HEK293T (cell line): ENCODE data around the gene NEMF.
"Not testable (repeated sequence)": the region's sequence is repeated elsewhere in the genome, so short reads cannot be mapped to it uniquely, and the experiment has no call there.

Experiments
- CTCF ChIA-PET: fragments of 350-600 bp; formaldehyde crosslinking; extraction: SDS; loops from one replicate; lab custom pipeline; 2021; ENCODE audit warnings: antibody characterized with exemption, inconsistent platforms; lab: Yijun Ruan, JAX
- POLR2A ChIA-PET: fragments of 350-600 bp; formaldehyde crosslinking; extraction: SDS; loops from one replicate; lab custom pipeline; 2020; ENCODE audit warnings: antibody characterized with exemption, inconsistent platforms; lab: Yijun Ruan, JAX
- DNase-seq: peaks from one replicate; pipeline ENCODE4 v3.0.0; 2012; ENCODE audit warnings: mixed read lengths; ENCODE audit errors: extremely low spot score
- ARNT ChIP-seq: fragments of 450-650 bp; IDR thresholded peaks from 2 replicates; pipeline ENCODE4 v1.6.1; 2017; ENCODE audit warnings: mild to moderate bottlenecking
- BHLHE40 ChIP-seq: fragments of 450-650 bp; IDR thresholded peaks from 2 replicates; pipeline ENCODE4 v1.6.1; 2016; ENCODE audit warnings: mild to moderate bottlenecking, moderate library complexity, borderline replicate concordance
- CTBP1 ChIP-seq: fragments of 450-650 bp; IDR thresholded peaks from 2 replicates; pipeline ENCODE4 v1.6.1; 2016; ENCODE audit warnings: borderline replicate concordance
- ELF4 ChIP-seq: fragments of 450-650 bp; IDR thresholded peaks from 2 replicates; pipeline ENCODE4 v1.6.1; 2017; ENCODE audit warnings: antibody characterized with exemption
- FOXA1 ChIP-seq: fragments of 450-650 bp; IDR thresholded peaks from 2 replicates; pipeline ENCODE4 v1.6.1; 2016; ENCODE audit warnings: mild to moderate bottlenecking
- FOXK2 ChIP-seq: fragments of 450-650 bp; IDR thresholded peaks from 2 replicates; pipeline ENCODE4 v1.6.1; 2016; ENCODE audit warnings: mild to moderate bottlenecking
- FOXM1 ChIP-seq: fragments of 450-650 bp; IDR thresholded peaks from 2 replicates; pipeline ENCODE4 v1.6.1; 2017; ENCODE audit warnings: mild to moderate bottlenecking, borderline replicate concordance
- HDGF ChIP-seq: fragments of 450-650 bp; IDR thresholded peaks from 2 replicates; pipeline ENCODE4 v1.6.1; 2017; ENCODE audit warnings: antibody characterized with exemption, borderline replicate concordance
- L3MBTL2 ChIP-seq: fragments of 450-650 bp; conservative IDR thresholded peaks from 2 replicates; pipeline ENCODE4 v1.6.1; 2016; ENCODE audit warnings: mild to moderate bottlenecking
- LEF1 ChIP-seq: fragments of 450-650 bp; IDR thresholded peaks from 2 replicates; pipeline ENCODE4 v1.6.1; 2017; ENCODE audit warnings: mild to moderate bottlenecking, borderline replicate concordance
- NFRKB ChIP-seq: fragments of 450-650 bp; IDR thresholded peaks from 2 replicates; pipeline ENCODE4 v1.6.1; 2016; ENCODE audit warnings: mild to moderate bottlenecking, moderate library complexity
- SP1 ChIP-seq: fragments of 450-650 bp; IDR thresholded peaks from 2 replicates; pipeline ENCODE4 v1.6.1; 2017
- SUZ12 ChIP-seq: fragments of 450-650 bp; IDR thresholded peaks from 2 replicates; pipeline ENCODE4 v1.6.1; 2016; ENCODE audit warnings: mild to moderate bottlenecking
- TARDBP ChIP-seq: fragments of 450-650 bp; IDR thresholded peaks from 2 replicates; pipeline ENCODE4 v1.6.1; 2016
- ZNF384 ChIP-seq: fragments of 450-650 bp; IDR thresholded peaks from 2 replicates; pipeline ENCODE4 v1.6.1; 2016
- TF ChIP-seq, protein P1 (sequence below): fragments of 450-650 bp; IDR thresholded peaks from 2 replicates; pipeline ENCODE4 v1.6.1; 2016

Gene NEMF

GRCh38 chr14:49796025-49796424 is 56.6 kb downstream of the NEMF start:
- TF ChIP-seq FOXM1 (no peak), L3MBTL2 (no peak), ELF4 (no peak), TARDBP (no peak)
- DNase-seq: no peak
- CTCF ChIA-PET: no interaction called here
- POLR2A ChIA-PET: no interaction called here

GRCh38 chr14:49792618-49793017 is 60.0 kb downstream of the NEMF start:
- no peak for DNase-seq
- ChIA-PET POLR2A (no interaction called here), CTCF (no interaction called here)
- TF ChIP-seq ARNT (no peak), FOXK2 (no peak), L3MBTL2 (no peak), FOXA1 (no peak), BHLHE40 (no peak), NFRKB (no peak), TARDBP (no peak)
- TF ChIP-seq, protein P1, sequence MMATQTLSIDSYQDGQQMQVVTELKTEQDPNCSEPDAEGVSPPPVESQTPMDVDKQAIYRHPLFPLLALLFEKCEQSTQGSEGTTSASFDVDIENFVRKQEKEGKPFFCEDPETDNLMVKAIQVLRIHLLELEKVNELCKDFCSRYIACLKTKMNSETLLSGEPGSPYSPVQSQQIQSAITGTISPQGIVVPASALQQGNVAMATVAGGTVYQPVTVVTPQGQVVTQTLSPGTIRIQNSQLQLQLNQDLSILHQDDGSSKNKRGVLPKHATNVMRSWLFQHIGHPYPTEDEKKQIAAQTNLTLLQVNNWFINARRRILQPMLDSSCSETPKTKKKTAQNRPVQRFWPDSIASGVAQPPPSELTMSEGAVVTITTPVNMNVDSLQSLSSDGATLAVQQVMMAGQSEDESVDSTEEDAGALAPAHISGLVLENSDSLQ: no peak

DNA sequence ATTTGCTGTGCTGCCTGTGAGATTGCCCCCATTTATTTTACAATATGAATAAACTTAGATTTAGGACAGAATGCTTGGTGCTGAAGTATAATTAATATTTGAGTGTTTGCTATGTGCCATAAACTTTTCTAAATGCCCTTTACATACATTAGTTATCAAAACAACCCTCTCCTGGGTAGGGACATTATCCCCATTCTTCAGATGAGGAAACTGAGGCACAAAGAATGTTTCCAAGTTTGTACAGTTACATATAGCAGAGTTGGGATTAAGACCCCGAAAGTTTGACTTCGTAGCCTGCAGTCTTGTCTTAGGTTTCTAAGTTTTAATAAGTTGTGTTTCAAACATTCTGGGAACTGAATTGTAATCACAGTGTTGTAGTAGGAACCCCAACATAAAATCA is 66.3 kb downstream of the NEMF start:
- DNase-seq: no peak
- POLR2A ChIA-PET: no interaction called here
- TF ChIP-seq HDGF (no peak), L3MBTL2 (no peak)
- TF ChIP-seq, protein P1: no peak
- CTCF ChIA-PET: no interaction called here

DNA sequence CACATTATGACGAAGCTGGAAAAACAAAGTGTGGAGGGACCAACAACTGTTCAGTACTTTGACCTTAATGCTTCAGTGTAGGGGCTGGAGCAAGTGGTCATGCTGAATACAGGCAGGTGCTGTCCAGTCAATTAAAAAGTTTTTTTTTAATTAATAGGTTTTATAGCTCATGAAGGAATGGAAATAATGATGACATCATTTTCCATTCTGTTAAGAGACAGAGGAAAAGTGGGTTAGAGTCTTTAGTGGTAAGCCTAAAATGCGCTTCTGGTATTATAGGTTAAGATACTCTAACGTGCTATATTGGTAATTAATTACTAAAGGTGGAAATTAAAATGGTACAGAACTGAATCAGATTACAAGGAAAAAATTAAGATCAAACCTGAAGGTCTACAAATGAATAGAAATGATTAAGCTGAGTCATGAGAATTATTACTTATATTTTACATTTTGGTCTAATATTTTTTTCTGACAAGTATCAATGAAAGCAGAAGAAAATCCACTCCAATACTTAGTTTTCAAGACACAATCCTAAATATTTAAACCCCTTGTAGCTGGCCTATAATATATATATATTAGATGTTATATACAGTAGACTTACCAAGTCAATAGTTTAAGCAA is 69.1 kb downstream of the NEMF start:
- ChIA-PET CTCF (interaction anchor here (0.6 kb wide), 1 partner anchor 32 kb away, joined by 3 read pairs; no protein-coding TSS in a partner anchor), POLR2A (no interaction called here)

DNA sequence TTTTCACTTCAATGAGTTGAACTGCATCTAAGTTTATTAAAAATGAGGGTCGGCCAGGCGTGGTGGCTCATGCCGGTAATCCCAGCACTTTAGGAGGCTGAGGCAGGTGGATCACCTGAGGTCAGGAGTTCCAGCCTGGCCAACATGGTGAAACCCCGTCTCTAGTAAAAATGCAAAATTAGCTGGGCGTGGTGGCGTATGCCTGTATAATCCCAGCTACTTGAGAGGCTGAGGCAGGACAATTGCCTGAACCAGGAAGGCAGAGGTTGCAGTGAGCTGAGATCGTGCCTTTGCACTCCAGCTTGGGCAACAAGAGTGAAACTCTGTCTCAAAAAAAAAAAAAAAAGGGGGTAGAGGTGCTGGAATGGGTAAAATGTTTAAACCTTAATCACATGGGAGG is 71.5 kb downstream of the NEMF start:
- POLR2A ChIA-PET: interaction anchor here (1.0 to 2.3 kb wide), 4 partner anchors 10 to 147 kb away, joined by 3 to 9 read pairs (median 4); partner anchors contain the start of gene KLHDC2
- DNase-seq, CTCF ChIA-PET: not testable (repeated sequence)

More for the DNA sequence above, 69.1 kb downstream of the NEMF start:
- TF ChIP-seq ZNF384: no peak
- TF ChIP-seq FOXA1: no peak
- TF ChIP-seq, protein P1: no peak
- no peak for DNase-seq

DNA sequence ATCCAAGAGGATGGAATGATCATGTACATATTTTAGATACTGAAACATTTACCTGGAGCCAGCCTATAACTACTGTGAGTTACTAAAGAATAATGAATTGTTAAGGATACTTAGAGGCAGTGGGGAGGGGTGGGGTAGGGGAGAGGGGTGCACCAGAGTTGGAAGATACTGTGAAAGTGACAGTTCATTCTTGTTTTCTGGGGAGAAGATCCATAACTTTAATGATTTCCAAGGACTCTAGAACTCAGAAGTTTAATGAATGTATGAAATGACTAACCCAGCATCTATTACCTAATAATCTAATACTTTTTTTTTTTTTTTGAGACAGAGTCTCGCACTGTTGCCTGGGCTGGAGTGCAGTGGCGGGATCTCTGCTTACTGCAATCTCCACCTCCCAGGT is 74.2 kb downstream of the NEMF start:
- ChIA-PET CTCF (no interaction called here), POLR2A (no interaction called here)
- DNase-seq: no peak
- TF ChIP-seq L3MBTL2: no peak
- TF ChIP-seq, protein P1: no peak
- TF ChIP-seq SP1: no peak
- TF ChIP-seq NFRKB: no peak
- TF ChIP-seq ZNF384: no peak
- no peak for TF ChIP-seq SUZ12
- TF ChIP-seq CTBP1: no peak
- TF ChIP-seq HDGF: no peak
- no peak for TF ChIP-seq TARDBP

DNA sequence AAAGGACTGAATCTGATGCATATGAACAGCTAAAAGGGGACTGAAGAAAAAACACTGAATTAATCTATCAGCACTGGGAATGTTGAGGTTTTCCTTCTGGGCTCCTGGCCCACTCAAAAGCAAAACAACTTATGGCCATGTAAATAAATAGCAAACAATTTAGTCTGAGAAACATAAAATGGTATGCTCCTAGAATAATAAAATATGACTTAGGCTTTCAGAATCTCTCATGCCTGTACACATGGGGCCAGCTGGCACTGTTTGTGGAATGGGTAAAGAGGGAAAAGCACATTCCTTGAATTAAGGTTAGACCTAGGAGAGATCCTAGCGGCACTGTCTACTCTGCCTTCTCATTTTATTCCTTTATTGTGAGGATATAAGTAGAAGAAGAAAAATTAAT is 78.5 kb downstream of the NEMF start:
- TF ChIP-seq ELF4 (no peak), LEF1 (no peak), ARNT (no peak), TARDBP (no peak), L3MBTL2 (no peak), FOXA1 (no peak), SP1 (no peak), FOXM1 (no peak), BHLHE40 (no peak), FOXK2 (no peak), CTBP1 (no peak), SUZ12 (no peak), HDGF (no peak), NFRKB (no peak), ZNF384 (no peak)
- TF ChIP-seq, protein P1: no peak
- CTCF ChIA-PET: no interaction called here
- POLR2A ChIA-PET: no interaction called here
- DNase-seq: no peak

DNA sequence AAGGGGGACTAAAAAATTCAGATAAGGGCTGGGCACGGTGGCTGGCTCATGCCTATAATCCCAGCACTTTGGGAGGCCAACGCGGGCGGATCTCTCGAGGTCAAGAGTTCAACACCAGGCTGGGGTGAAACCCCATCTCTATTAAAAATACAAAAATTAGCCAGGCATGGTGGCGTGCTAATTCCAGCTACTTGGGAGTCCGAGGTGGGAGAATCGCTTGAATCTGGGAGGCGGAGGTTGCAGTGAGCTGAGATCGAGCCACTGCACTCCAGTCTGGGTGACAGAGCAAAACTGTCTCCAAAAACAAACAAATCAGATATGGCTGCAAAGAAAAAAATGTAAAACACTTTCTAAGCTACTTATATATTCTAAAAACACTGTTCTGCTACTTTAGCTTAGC is 80.9 kb downstream of the NEMF start:
- CTCF ChIA-PET: not testable (repeated sequence)
- POLR2A ChIA-PET: interaction anchor here (0.7 to 5.7 kb wide), 2 partner anchors 10 to 85 kb away, joined by 3 to 77 read pairs; partner anchors contain the start of gene POLE2

More for the DNA sequence above, 80.9 kb downstream of the NEMF start:
- DNase-seq: not testable (repeated sequence)
